Stimulated activated CD8-positive, alpha-beta memory T cell treated with anti-CD3 and anti-CD28 coated beads, Interleukin-12 subunit alpha, Interleukin-12 subunit beta, amount 100 ng/mL, for 24 hours (primary cell): Measurements from ENCODE around the gene UGT3A1.
"Not testable (repeated sequence)": the region's sequence is repeated elsewhere in the genome, so short reads cannot be mapped to it uniquely, and the experiment has no call there.

Experiments
- DNase-seq: peaks from one replicate; pipeline ENCODE4 v3.0.0-alpha.2; 2020; ENCODE audit errors: extremely low read depth

The UGT3A1 gene, protein sequence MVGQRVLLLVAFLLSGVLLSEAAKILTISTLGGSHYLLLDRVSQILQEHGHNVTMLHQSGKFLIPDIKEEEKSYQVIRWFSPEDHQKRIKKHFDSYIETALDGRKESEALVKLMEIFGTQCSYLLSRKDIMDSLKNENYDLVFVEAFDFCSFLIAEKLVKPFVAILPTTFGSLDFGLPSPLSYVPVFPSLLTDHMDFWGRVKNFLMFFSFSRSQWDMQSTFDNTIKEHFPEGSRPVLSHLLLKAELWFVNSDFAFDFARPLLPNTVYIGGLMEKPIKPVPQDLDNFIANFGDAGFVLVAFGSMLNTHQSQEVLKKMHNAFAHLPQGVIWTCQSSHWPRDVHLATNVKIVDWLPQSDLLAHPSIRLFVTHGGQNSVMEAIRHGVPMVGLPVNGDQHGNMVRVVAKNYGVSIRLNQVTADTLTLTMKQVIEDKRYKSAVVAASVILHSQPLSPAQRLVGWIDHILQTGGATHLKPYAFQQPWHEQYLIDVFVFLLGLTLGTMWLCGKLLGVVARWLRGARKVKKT

DNA sequence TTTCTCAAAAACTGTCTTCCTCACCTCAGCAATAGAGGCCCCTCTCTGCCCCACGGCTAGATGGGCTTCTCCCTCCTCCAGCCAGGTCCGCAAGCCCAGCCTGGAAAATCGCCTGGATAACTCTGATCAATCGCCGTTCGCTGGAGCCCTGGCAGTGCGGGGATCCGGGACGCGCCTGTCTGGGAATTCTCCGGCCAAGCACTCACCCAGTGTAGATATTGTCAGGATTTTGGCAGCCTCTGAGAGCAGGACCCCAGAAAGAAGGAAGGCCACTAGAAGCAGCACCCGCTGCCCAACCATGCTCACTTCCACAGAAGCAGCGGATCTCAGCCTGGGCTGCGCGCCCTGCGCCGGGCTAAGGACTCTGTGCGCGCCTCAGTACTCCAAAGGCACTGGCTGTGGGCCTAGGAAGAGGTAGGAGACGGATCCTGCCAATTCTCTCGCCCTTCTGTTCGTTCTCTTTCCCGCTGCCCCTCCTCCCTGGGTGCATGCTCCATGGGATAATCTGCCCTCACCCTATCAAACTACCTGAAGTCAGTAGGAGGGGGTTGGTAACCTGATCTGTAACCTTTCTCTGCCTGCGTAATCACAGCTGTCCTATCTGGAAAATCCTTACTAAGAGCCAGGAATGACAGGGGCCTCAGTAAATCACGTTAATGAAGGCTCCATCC is at the start of gene UGT3A1:
Gene UGT3A1 (minus strand): TSS at position 450 of the 671 bp plus-strand sequence. CDS start 150 bp downstream, at position 300.
- no peak for DNase-seq

DNA sequence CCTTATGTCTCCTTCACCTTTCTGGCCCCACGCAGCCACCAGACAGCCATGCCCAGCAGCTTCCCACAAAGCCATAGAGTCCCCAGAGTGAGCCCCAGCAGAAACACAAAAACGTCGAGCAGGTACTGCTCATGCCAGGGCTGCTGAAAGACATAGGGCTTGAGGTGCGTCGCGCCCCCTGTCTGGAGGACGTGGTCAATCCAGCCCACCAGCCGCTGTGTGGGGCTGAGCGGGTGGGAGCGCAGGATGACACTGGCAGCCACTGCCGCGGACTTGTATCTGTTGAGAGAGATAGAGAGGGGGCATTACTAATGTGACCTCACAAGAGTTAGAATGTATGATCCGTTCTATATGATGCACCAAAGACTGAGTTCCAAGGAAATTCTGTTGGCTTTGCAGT is 44.5 kb upstream of the UGT3A1 start:
- no peak for DNase-seq

- DNase-seq: not testable (repeated sequence)
Observed at GRCh38 chr5:36034536-36035134, 43.4 kb upstream of the UGT3A1 start.

GRCh38 chr5:36033486-36033885 is 42.3 kb upstream of the UGT3A1 start:
- no peak for DNase-seq

- DNase-seq: no peak
Observed at GRCh38 chr5:36033047-36033446, 41.9 kb upstream of the UGT3A1 start.

DNA sequence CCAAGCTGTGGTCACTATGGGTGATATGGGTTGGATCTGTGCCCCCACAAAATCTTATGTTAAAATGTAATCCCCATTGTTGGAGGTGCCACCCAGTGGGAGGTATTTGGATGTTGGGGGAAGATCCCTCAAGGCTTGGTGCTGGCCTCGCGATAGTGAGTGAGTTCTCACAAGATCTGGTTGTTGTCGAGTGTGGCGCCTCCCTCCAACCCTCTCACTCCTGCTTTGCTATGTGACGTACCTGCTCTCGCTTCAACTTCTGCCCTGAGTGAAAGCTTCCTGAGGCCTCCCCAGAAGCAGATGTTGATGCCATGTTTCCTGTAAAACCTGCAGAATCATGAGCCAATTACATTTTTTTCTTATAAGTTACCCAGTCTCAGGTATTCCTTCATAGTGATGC is 40.0 kb upstream of the UGT3A1 start:
- DNase-seq: no peak

DNA sequence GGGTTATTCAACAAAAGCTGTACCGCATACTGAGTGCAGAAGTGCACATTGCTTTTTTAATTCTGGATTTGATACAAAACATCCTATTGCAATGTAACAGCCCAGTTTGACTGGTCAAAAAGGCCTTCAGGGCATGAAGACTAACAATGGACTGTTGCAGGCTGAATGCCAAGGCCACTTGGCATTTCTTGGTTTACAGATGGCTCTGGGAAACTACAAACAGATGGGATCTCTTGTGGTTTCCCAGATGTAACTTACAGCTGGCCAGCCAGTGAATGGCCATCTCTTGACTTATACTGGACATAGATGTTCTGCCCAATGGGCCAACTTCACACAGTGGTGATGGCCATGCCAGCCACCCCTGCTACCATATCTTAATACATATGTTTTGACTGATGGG is 38.7 kb upstream of the UGT3A1 start:
- no peak for DNase-seq

DNA sequence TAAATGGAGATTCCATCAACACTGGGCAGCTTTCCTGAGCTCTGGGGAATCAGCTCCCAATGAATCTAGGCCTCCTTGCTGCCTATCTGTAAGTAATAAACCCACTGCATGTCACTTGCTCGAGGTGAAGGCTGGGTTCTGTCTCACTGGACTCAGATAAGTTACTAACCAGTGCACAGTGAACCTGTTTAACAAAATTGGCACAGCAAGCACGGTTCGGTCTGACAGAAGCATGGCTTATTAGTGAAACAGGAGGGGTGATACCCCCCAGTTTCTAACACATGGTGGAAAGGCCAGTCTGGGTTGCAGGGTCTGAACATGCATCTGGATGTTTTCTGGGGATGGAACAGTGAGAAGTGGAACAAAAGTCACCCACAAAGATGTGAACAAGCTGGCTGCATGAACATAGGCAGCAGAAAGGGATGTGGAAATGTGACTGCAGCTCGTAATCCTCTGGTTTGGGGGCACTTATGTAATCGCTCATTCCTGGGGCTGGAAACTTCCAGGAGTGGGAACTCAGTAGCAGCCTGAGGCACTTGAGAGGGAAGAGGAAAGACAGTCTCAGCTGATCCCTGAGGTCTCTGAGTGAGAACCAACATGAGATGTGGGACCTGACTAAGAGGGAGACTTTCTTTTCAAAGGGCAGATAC is 37.8 kb upstream of the UGT3A1 start:
- DNase-seq: no peak

DNA sequence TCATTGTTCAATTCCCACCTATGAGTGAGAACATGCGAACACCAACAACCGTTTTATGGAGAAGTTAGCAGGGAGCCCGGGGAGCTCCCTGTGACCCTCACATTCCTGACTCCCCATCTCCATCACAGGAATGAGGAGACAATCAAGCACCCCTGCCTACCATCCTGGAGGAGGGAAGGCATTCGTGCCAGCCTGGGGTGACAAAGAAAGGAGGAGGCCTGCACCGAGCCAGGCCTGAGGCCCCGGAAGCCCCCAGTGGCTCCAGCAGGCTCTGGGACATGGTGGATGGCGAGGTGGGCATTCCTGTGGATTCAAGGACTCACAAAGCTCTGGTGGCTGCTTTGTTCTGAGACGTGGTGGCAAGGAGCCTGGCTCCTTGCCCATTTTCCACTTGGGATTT is 36.5 kb upstream of the UGT3A1 start:
- no peak for DNase-seq

DNA sequence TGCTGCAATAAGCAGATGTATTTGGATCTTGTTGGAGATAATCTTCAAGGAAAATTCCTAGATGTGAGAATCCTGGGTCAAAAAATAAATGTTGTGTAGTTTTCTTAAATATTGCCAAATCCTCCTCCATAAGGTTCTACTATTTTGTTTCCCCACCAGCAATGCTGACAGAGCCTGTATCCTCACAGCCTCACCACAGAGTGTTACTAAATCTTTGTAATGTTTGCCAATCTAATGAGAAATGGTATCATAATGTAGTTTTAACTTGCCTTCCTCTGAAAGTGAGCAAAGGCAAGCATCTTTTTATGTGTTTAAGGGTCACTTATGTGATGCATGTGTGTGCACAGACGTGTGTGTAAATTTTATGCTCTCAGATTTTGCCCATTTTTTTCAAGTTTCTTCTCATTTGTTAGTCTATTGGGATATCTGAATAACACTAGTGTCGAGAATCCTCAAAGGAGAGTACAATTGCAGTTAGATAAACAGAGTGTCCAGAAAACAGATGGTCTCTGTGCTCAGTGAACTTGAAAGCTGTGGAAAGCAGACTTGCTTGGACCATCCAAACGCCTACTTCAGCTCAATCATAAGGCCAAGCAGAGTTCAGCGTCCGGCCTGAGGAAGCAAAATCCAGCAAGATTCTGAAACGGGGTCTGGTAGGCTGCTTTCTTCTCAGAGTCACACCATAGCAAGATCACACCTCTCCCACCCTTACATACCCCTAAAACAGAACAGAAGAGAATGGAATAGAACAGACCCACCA is 35.7 kb upstream of the UGT3A1 start:
- no peak for DNase-seq

GRCh38 chr5:36022246-36022645 is 31.1 kb upstream of the UGT3A1 start:
- not testable (repeated sequence) for DNase-seq

DNA sequence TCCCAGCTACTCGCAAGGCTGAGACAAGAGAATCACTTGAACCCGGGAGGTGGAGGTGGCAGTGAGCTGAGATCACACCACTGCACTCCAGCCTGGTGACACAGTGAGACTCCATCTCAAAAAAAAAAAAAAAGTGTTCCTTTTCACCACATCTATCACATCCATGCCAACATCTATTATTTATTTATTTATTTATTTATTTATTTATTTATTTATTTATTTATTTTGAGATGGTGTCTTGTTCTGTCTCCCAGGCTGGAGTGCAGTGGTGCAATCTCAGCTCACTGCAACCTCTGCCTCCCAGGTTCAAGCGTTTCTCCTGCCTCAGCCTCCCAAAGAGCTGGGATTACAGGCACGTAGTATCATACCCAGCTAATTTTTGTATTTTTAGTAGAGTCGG is 28.4 kb upstream of the UGT3A1 start:
- DNase-seq: not testable (repeated sequence)

GRCh38 chr5:36017622-36018021 is 26.4 kb upstream of the UGT3A1 start:
- DNase-seq: no peak

DNA sequence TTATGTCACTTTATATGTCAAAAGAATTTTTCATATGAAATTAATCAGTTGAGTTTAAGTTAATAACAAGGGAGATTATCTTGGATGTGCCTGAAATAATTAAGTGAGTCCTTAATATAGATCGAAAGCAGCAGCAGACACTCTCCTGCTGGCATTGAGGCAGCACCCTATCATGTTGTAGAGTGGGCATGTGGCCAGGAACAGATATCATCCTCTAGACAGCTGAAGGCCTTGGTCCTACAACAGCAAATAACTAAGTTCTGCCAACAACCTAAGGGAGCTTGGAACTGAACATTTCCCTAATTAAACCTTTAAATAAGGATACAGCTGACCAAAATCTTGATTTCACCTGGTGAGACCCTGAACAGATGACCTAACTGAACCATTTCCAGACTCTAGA is 25.8 kb upstream of the UGT3A1 start:
- DNase-seq: no peak

DNA sequence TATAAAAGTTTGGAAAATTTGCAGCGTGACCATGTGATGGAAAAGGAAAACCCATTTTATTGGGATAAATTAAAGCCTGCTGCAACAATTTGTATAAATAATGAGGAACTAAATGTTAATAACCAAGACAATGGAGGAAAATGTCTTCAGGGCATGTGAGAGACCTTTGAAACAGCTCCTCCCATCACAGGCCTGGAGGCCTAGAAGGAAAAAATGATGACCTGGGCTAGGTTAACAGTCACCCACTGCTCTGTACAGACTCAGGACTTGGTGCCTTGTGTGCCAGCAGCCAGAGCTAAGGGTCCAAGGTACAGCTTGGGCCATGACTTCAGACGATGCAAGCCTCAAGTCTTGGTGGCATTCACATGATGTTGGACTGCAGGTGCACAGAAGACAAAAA is 22.0 kb upstream of the UGT3A1 start:
- DNase-seq: no peak

DNA sequence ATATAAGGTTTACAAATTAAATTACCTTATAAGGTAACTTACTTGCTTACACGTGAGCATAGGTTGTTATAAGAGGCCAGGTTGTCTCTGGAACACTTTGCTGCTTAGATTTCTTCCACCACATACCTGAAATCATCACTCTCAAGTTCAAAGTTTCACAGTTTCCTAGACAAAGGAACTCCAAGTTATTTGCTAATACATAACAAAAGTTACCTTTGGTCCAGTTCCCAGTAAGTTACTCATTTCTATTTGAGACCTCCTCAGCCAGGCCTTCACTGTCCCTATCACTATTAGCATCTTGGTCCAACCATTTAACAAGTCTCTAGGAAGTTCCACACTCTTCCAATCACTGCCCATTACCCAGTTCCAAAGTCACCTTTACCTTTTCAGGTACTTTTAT is 18.5 kb upstream of the UGT3A1 start:
- DNase-seq: no peak

- no peak for DNase-seq
Observed at GRCh38 chr5:36007366-36007765, 16.2 kb upstream of the UGT3A1 start.

GRCh38 chr5:36006163-36006562 is 15.0 kb upstream of the UGT3A1 start:
- DNase-seq: no peak

DNA sequence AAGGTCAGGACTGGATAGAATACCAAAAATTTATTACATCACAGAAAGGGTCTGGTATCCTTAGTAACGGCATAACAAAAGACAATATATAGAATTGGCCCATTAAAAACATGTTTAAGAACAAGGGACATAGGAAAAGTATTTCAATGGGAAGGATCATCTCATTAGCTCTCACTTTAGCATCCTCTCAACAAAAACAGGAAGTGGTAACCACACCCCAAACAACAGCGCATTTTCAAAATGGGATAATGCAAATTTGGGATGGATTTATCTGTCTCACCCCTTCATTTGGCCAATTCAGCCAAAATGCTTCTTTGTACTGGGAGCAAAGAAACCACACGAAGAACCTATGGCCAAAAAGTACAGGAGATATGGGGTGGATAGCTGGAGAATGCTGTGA is 9.8 kb upstream of the UGT3A1 start:
- DNase-seq: no peak

GRCh38 chr5:35999547-35999946 is 8.4 kb upstream of the UGT3A1 start:
- DNase-seq: no peak

- no peak for DNase-seq
Observed at GRCh38 chr5:35996076-35996475, 4.9 kb upstream of the UGT3A1 start.
